HL-60 (cell line): ENCODE measurements around the gene MFSD2A.

ENCODE experiments used
- CTCF ChIP-seq: IDR thresholded peaks from one replicate; pipeline ENCODE4 v1.5.1; 2011; ENCODE audit warnings: low read length, control low read depth, inconsistent platforms; ENCODE audit not compliant: insufficient read depth
- POLR2AphosphoS5 ChIP-seq: IDR thresholded peaks from 2 replicates; pipeline ENCODE4 v1.6.1; 2012; ENCODE audit warnings: low read depth

GRCh38 chr1:39980555-39981313 lies 25.8 kb downstream of the MFSD2A start:
- TF ChIP-seq CTCF (no peak), POLR2AphosphoS5 (no peak)
